Measurements from ENCODE around the gene TCF7.

The TCF7 gene

GRCh38 chr5:134082264-134082992 lies 32.1 kb upstream of the TCF7 start:
- intact Hi-C loops (cut with DNase I; ENCODE audit: low total_unique reads): no loop called here
- DNase-seq: no peak
- Histone ChIP-seq H3K27me3 (peaks cover 0 to 3% of the 10 kb centered on the region in 2 donors), H3K4me3 (no peak overlapping the region), H3K36me3 (no peaks in the 10 kb centered on the region), H3K9me3 (no peaks in the 10 kb centered on the region), H3K27ac (no peak overlapping the region), H3K4me1 (no peaks in the 10 kb centered on the region)
- no peak for TF ChIP-seq CTCF (IDR thresholded peaks at IDR 0.05)

GRCh38 chr5:134083517-134083916 lies 31.0 kb upstream of the TCF7 start:
- Histone ChIP-seq H3K27ac (no peak overlapping the region), H3K9me3 (no peaks in the 10 kb centered on the region), H3K27me3 (peaks cover 0 to 3% of the 10 kb centered on the region in 2 donors), H3K4me3 (no peak overlapping the region), H3K36me3 (no peaks in the 10 kb centered on the region), H3K4me1 (no peaks in the 10 kb centered on the region)
- no peak for DNase-seq
- no peak for TF ChIP-seq CTCF (IDR thresholded peaks at IDR 0.05)
- intact Hi-C loops (cut with DNase I; ENCODE audit: low total_unique reads): no loop called here

DNA sequence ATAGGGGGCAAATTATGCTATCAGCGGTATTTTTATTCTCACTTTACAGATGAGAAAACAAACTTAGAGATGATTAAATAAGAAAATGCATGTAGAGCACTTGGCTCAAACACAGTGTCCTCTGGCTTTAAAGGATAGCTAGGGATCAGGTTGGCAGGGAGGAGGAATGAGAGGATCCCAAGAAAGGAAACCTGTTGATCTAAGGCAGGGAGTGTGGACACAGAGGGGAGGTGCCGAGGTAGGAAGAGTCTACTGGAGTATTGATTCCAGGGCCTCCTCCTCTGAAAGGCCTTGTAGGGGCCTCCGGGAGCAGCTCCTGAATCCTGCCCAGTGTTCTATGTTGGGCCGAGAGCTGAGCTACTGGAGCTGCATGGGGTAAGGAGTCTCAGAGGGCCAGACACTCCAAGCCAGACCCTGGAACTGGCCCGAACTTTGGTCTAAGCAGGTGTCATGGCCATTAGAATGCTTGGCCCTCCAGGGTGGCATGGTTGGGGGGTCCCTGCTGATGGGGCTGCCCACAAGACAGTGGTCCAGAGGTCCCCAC lies 30.4 kb upstream of the TCF7 start:
- no peaks in the 10 kb centered on the region for H3K36me3 ChIP-seq
- H3K27me3 ChIP-seq: peaks cover 0 to 3% of the 10 kb centered on the region in 2 donors
- no peaks in the 10 kb centered on the region for H3K9me3 ChIP-seq
- H3K4me3 ChIP-seq: no peak overlapping the region
- intact Hi-C loops (cut with DNase I; ENCODE audit: low total_unique reads): no loop called here
- H3K27ac ChIP-seq: no peak overlapping the region
- no peaks in the 10 kb centered on the region for H3K4me1 ChIP-seq
- DNase-seq: no peak
- no peak for TF ChIP-seq CTCF (IDR thresholded peaks at IDR 0.05)

DNA sequence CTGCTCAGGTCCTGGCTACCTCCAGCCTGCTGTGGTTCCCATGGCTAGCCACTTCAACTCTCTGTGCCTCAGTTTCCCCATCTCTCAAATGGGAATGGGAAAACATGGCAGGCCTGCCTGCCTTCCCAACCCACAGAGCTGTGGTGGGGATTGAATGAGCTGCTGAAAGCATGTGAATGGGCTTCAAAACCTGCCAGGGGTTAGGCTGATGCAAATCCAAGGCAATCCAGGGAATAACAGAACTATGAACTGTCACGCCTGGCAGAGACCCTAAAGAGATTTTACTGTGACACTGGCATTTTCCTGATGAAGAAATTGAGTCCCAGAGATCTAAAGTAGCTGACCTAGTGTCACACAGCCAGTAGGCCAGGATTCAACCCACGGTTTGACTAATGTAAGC lies 29.9 kb upstream of the TCF7 start:
- H3K36me3 ChIP-seq: no peaks in the 10 kb centered on the region
- intact Hi-C loops (cut with DNase I; ENCODE audit: low total_unique reads): no loop called here
- no peaks in the 10 kb centered on the region for H3K9me3 ChIP-seq
- H3K4me3 ChIP-seq: no peak overlapping the region
- TF ChIP-seq CTCF (IDR thresholded peaks at IDR 0.05): no peak
- DNase-seq: no peak
- H3K27ac ChIP-seq: no peak overlapping the region
- H3K4me1 ChIP-seq: no peaks in the 10 kb centered on the region
- peaks cover 0 to 3% of the 10 kb centered on the region in 2 donors for H3K27me3 ChIP-seq

DNA sequence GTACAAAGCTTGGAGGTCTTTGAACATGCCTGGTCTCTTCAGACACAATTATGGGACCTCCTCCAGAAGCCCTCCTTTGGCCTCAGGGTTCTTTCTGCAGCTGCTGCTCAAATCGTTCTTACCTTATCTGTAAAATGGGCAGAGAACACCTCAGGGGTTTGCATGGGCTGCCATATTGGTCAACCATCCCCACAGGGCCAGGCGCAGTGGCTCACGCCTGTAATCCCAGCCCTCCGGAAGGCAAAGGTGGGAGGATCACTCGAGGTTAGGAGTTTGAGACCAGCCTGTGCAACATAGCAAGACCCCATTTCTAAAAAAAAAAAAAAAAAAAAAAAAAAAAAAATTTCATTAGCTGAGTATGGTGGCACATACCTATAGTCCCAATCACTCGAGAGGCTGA lies 29.1 kb upstream of the TCF7 start:
- intact Hi-C loops (cut with DNase I; ENCODE audit: low total_unique reads): no loop called here
- no peak overlapping the region for H3K27ac ChIP-seq
- no peak for TF ChIP-seq CTCF (IDR thresholded peaks at IDR 0.05)
- H3K36me3 ChIP-seq: no peaks in the 10 kb centered on the region
- H3K9me3 ChIP-seq: no peaks in the 10 kb centered on the region
- H3K4me3 ChIP-seq: no peak overlapping the region
- peaks cover 0 to 3% of the 10 kb centered on the region in 2 donors for H3K27me3 ChIP-seq
- no peak for DNase-seq
- H3K4me1 ChIP-seq: no peaks in the 10 kb centered on the region

Measured in tibial artery (tissue), 4 donors.